Body of pancreas (tissue), 4 donors: ENCODE results near the gene TESK2.

Experiments
- POLR2A ChIP-seq, 3 donors: fragments of 450-650 bp; IDR thresholded peaks; one replicate each; pipeline ENCODE4 v1.6.1; 2016; ENCODE audit warnings: antibody characterized with exemption in 3 of 3, mild to moderate bottlenecking in 2 of 3
- TF ChIP-seq, protein P1 (sequence below), 7 experiments: fragments of 450-650 bp in 4 of 7; fragments of 200-600 bp in 3 of 7; sonication (generic) in 3 of 7; IDR thresholded peaks; one replicate each; pipeline ENCODE4 v1.5.1; 2016 to 2019; ENCODE audit warnings: antibody characterized with exemption in 7 of 7

DNA sequence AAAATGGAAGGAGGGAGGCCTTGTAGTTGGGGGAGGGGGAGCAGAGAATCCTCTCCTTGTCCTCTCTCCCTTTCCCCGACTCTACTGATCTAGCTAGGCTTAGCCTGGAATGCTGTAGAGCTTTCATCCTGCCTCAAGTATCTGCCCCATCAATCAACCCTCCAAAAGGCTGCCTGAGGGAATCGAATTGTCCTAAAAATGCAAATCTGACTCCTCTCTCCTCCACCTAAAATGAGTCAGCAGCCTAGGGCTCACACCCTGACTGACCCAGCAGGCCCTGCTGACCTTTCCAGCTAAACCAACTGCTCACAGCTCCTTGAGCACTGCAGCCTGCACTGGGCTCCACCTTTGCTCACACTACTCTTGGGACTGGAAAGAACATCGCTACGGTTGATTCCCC lies 161.5 kb downstream of the TESK2 start:
- TF ChIP-seq, protein P1, sequence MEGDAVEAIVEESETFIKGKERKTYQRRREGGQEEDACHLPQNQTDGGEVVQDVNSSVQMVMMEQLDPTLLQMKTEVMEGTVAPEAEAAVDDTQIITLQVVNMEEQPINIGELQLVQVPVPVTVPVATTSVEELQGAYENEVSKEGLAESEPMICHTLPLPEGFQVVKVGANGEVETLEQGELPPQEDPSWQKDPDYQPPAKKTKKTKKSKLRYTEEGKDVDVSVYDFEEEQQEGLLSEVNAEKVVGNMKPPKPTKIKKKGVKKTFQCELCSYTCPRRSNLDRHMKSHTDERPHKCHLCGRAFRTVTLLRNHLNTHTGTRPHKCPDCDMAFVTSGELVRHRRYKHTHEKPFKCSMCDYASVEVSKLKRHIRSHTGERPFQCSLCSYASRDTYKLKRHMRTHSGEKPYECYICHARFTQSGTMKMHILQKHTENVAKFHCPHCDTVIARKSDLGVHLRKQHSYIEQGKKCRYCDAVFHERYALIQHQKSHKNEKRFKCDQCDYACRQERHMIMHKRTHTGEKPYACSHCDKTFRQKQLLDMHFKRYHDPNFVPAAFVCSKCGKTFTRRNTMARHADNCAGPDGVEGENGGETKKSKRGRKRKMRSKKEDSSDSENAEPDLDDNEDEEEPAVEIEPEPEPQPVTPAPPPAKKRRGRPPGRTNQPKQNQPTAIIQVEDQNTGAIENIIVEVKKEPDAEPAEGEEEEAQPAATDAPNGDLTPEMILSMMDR (IDR thresholded peaks at IDR 0.05) = no peak
- TF ChIP-seq POLR2A (IDR thresholded peaks at IDR 0.05) = no peak
